ENCODE results near the gene PTP4A2.

Gene PTP4A2

GRCh38 chr1:31961536-31961935 is 23.4 kb upstream of the PTP4A2 start:
- ChIA-PET POLR2A (no interaction called here), CTCF (interaction anchor here (1.0 to 6.4 kb wide), 14 partner anchors 8 to 201 kb away, joined by 3 to 109 read pairs (median 6); partner anchors contain the start of genes PTP4A2 and SPOCD1)
- DNase-seq (ENCODE audit: low read depth, low spot score): no peak
- no peak overlapping the region for H3K4me3 ChIP-seq (ENCODE audit: low read depth, low read length)
- no peak for TF ChIP-seq CTCF (IDR thresholded peaks at IDR 0.05; ENCODE audit: insufficient read depth, low read length, missing control alignments)

- ChIA-PET CTCF (interaction anchor here (0.7 to 6.1 kb wide), 4 partner anchors 91 to 170 kb away, joined by 3 to 73 read pairs (median 4); partner anchors contain the start of gene SPOCD1), POLR2A (no interaction called here)
- TF ChIP-seq CTCF (IDR thresholded peaks at IDR 0.05; ENCODE audit: insufficient read depth, low read length, missing control alignments): no peak
- no peak overlapping the region for H3K4me3 ChIP-seq (ENCODE audit: low read depth, low read length)
- DNase-seq (ENCODE audit: low read depth, low spot score): no peak
Observed at GRCh38 chr1:31959521-31960340, 21.6 kb upstream of the PTP4A2 start.

DNA sequence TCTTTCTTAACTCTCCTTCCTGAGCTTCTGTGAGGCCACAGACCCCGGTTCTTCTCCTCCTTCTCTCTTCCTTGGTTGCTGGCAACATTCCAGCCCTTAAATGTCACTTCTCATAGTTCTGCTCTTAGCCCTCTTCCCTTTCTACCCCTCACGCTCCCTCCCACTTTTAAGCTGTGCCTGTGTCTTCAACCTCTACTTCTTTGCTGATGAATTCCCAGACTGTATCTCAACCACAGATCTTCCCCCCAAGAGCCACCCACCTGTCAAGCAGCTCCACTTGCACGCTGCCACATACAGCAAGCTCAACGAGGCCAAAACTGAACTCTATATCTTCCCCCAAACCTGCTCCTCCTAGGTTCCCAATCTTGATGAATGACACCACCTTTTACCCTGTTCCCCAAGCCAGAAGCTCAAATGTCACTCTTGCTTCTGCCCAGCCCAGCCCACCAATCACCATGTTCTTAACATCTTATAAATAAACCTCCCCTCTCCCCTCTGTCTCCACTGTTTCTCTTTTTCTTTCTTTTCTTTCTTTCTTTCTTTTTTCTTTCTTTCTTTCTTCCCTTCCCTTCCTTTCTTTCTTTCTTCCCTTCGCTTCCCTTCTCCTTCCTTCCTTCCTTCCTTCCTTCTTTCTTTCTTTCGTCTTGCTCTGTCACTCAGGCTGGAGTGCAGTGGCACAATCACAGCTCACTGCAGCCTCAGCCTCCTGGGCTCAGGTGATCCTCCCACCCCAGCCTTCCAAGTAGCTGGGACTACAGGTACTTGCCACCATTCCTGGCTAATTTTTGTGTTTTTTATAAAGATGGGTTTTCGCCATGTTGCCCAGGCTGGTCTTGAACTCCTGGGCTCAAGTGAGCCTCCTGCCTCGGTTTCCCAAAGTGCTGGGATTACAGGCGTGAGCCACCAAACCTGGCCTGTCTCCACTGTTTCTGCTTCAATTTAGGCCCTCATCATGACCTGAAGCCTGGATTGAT is 19.8 kb upstream of the PTP4A2 start:
- H3K4me3 ChIP-seq (ENCODE audit: low read depth, low read length): no peak overlapping the region
- no peak for TF ChIP-seq CTCF (IDR thresholded peaks at IDR 0.05; ENCODE audit: insufficient read depth, low read length, missing control alignments)
- POLR2A ChIA-PET: no interaction called here
- CTCF ChIA-PET: interaction anchor here (1.1 to 9.3 kb wide), 10 partner anchors 7 to 244 kb away, joined by 3 to 102 read pairs (median 4); partner anchors contain the start of gene PTP4A2
- no peak for DNase-seq (ENCODE audit: low read depth, low spot score)

GRCh38 chr1:31955917-31956736 is 18.0 kb upstream of the PTP4A2 start:
- H3K4me3 ChIP-seq (ENCODE audit: low read depth, low read length): no peak overlapping the region
- POLR2A ChIA-PET: interaction anchor here (0.8 to 3.4 kb wide), 8 partner anchors 12 to 167 kb away, joined by 3 to 31 read pairs (median 4); partner anchors contain the start of gene PTP4A2
- CTCF ChIA-PET: interaction anchor here (0.6 to 9.3 kb wide), 13 partner anchors 8 to 193 kb away, joined by 3 to 102 read pairs (median 7); partner anchors contain the start of genes PTP4A2 and SPOCD1
- DNase-seq (ENCODE audit: low read depth, low spot score): peak; percentile 99
- peak; percentile 72 for TF ChIP-seq CTCF (IDR thresholded peaks at IDR 0.05; ENCODE audit: insufficient read depth, low read length, missing control alignments)

GRCh38 chr1:31954607-31955283 is 16.6 kb upstream of the PTP4A2 start:
- H3K4me3 ChIP-seq (ENCODE audit: low read depth, low read length): no peak overlapping the region
- ChIA-PET CTCF (interaction anchor here (0.7 to 9.3 kb wide), 9 partner anchors 10 to 166 kb away, joined by 3 to 102 read pairs (median 16); partner anchors contain the start of genes PTP4A2 and SPOCD1), POLR2A (interaction anchor here (0.6 to 3.4 kb wide), 4 partner anchors 11 to 92 kb away, joined by 3 to 31 read pairs (median 6); partner anchors contain the start of gene PTP4A2)
- DNase-seq (ENCODE audit: low read depth, low spot score): peak; percentile 96
- no peak for TF ChIP-seq CTCF (IDR thresholded peaks at IDR 0.05; ENCODE audit: insufficient read depth, low read length, missing control alignments)
